ENCODE data around the gene CDH20.

Gene CDH20

DNA sequence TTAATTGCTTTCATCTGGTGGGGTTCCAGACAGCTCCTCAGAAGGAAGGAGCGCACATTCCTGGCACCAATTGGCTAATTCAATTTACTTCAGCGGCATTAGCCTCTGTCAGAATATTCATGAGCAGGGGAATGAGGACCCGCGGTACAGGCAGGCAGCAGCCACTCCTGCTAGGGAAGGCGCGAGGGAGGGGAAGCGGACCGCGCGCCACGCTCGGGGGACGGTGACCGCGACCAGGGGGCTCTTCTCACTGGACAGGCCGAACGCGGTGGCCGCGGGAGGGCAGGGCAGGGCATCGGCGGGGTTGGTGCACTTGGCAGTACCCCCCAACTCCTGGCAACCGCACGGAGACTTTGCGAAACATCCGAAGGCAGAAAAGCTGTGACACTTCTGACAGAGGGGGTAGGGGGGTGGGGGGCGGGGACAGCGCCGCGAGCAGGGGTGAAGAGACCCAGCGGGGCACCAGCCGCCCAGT lies at the start of gene CDH20:
Gene CDH20, plus strand, starts transcription at position 160 of the 475 bp plus-strand sequence.
- no peak for DNase-seq

DNA sequence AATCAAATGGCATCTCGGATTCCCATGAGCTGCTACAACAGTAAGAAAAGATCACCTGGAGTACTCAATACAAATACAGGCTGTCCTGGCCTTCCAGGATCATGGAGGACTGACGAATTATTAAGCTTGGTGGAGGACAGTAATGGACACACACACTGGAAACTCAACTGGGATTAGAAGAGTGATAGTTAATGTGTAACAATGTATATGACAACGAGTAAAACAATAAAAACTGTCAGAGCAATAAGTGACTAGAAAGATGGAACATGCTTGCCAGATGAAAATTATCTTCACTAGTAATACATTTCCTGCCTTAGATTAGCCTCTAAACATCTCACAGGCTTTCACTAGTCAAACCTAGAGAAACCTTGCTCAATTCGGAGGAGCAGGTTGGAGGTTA lies 49.2 kb upstream of the CDH20 start:
- DNase-seq, result no peak

DNA sequence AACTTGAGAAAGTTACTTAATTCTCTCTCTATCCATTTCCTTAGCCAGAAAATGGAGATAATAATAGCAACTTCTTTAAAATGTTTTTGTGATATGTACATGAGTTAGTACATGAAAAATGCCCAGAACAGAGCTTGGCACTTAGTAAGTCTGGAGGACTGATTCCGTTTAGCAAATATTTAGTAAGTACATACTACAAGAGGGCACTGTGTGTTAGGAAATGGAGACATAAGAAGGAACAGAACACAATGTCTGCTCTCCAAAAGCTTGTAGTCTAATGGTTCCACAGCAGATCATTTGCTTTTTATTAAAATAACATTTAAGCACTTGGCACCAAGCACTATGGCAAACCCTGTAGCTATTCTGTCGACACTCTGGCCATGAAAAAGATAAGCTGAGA lies 47.5 kb upstream of the CDH20 start:
- no peak for DNase-seq

DNA sequence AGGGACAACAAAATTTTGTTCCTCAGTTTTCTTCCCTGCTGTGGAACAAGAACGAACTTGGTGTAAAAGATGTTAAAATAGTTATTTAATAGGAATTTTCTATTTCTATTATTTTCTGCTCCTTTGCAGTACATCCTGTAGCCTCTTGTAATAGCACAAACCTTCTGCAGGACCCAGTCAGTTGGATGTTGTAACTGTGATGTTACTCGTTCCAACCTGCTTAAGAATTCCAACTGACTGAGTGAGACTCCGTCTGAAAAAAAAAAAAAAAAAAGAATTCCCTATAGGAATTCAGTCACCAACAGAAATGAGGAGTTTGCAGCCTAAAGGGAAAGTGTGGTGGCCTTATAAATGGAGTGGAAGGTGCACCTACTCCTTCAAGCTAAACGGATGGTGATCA lies 46.4 kb upstream of the CDH20 start:
- DNase-seq, result no peak

DNA sequence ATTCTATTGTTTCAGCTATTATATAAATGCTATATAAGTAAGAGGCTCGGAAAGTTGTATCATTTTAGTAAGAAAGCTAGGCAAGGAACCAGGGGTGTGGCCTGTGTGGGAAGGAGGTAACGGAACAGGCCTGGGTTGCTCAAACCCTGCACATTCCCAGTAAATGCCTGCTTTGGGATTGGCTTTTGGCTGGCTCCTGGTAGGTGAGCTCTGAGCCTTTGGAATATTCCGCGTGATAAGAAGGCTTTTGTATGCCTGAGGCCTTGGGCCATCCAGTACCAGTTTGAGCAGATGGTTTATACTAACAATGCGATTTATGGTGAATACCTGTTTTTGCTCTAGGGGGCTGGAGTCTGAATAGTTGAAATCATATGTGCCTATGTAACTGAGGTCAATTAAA lies 42.6 kb upstream of the CDH20 start:
- no peak for DNase-seq

DNA sequence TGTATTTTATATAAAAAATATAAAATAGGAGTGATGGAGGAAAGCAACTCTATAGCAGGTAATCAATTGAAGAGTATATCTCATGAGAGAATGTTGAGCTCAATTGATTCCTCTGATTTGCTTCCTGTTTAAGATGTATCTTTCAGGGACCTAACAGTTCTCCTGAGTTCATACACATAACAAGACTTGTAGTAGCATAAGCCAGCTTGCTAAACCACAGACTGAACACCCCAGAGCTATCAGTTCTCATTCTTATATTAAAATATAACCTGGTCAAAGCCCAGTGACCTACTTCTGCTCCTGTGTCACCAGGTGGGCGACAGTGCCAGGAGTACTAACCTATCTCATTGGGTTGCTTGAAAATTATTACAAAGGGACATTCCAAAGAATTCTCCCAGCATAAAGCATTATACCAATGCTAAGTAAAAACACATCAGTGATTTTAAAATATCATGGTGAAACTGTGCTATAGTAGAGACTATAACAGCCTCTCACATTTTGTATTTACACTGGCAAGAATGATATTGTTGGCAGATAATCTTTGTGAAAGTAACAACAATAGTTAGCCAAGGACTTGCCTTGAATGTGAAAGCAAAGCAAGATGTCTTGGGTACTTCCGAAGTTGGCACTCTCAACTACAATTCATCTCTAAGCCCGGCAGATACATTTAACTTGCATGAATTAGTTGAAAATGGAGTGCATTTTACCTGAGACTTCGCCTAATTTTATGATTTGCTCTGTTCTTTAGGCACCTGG lies 40.8 kb upstream of the CDH20 start:
- no peak for DNase-seq

DNA sequence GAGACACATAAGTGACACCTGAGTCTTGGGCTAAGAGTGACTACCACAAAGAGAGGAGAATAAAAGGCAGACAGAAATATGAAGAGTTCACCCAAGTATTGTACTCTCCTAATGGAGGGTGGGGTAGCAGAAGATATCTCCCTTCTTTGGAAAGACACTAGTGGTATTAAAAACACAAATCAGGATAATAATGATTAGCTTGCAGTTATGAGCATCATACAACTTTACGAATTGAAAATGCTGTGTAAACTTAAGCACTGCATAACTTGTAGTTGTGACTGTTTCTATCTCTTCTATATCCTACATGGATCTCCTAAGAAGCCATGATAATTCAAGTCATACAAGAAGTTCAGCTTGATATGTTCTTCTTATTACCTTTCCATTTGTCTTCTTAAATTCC lies 38.1 kb upstream of the CDH20 start:
- DNase-seq, result no peak

DNA sequence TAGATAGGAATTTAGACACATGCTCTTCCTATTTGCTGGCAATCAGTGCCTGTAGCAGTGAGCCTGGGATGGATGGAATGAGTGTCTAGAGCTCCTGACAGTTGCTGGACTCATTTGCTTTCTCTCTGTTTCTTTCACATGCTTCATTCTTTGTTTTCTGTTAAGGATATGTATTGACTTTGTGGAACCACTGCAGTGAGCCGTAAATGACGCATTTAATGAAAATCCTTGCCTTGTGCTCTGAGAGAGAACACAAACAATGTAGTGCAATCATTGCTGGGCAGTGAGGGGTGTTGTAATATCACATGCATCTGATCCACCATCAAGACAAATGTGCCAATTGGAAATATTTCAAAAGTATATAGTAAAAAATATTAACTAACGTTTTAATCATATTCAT lies 25.2 kb upstream of the CDH20 start:
- no peak for DNase-seq

DNA sequence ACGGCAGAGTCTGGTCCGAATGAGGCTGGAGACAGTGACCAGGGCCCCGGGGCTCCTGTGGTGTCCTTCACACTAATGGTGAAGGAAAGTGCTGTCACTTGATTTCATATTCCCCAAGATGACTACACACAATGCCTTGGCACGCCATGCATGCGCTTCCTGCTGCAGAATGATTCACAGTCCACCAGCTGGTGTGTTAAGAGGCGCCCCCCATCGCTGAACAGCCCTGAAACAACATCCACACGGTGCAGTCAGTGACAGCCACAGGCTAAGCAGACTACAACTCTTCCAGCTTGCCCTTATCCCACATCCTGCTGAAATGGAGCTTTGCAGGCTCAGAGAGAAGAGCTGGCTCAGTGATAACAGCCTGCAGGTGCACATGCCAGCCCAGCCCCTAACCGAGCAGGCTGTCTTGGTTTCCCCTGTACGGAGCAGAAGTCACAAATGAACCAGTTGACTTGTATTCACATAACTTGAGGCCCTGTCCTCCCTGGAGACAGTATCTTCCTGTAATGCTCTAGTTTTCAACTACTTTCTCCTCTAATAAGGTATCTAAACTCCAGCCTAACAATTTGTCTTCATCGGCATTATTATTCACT lies 24.3 kb upstream of the CDH20 start:
- no peak for DNase-seq

DNA sequence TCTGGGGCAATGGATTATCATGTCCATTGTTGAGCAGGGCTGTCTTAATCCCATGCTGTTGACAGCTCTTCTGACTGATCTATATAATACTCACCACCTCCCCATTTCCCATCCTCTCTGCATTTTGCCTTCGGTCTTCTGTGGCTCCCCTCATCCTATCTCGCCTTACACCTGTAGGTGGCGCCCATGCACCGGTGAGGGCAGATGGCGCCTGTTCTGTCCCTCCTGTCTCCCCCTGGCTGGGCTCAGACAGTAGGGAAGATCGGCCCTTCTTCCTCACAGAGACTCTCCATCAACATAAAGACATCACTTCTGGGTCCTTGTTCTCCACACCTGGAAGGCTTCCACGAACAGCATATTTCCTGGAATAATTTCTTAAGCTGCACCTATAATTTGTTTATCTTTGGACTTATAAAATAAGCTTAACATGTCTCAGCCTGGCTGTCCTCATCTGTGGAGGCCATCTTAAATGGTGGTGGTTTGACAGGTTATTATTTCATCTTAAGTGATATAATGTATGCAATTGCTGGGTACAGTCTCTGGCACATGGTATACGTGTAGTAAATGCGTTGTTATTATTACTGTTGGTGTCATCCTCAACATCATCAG lies 10.9 kb upstream of the CDH20 start:
- peak; percentile 1 for DNase-seq

DNA sequence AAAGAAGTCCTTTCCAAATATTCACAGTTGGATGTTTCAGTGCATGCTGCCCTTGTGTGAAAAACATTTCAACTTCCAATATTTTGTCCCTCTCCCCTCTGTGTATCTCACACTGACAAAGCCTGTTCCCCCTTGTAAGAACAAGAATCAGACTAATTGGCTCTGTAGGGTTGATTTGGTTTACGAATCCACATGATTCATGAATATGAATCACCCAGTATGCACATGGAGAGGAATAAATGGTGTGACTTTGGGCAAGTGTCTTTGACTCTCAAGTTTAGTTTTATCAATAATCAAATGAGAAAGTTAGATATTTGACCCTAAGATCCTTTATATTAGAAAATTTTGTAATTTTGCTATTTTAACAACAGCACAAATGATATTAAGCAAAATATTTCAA lies 9.3 kb upstream of the CDH20 start:
- no peak for DNase-seq

DNA sequence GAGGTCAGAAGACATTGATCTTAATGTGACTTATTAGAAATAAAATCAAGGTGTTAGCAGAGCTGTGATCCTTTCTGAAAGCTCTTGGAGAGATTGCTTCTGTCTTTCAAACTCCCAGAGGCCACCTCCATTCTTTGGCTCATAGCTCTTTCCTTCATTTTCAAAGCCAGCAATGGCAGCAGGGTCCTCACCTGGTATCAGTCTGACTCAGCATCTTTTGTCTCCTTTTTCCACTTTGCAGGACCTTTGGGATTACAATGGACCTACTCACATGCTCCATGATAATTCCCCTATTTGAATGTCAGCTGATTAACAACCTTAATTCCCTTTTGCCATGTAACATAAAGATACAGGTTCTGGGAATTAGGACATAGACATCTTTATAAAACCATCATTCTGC lies 6.8 kb upstream of the CDH20 start:
- no peak for DNase-seq

DNA sequence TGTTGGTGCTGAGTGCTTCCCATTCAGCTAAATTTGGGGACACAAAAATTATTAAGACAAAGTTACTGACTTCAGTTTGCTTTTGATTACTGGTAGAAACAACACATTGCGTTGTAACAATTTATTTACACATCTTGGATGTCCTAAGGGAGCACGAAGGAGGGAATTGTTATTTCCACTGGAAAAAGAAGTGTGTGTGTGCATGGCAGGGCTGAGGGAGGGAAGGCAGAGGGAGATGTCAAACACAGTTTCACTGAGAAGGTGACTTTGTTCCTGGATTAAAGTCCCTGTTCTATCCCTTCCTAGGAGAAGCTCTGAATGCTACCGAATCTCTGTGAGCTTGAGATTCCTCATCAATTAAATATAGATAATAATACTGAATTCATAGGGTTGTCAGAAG lies 3.8 kb upstream of the CDH20 start:
- DNase-seq, result no peak

DNA sequence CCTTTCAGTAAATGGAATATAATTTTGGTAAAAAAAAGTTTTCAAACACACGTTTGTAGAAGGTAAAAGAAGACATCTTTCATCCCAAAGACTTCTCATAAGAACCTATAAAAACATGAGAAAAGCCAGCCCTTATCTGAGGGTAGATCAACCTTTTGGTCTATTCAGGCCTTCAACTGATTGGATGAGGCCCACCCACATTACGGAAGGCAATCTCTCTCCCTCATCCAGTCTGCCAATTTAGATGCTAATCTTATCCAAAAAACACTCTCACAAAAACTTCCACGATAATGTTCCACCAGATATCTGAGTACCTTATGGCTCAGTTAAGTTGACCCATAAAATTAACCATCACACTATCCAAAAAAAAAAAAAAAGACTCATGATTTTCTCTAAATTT lies 2.2 kb upstream of the CDH20 start:
- no peak for DNase-seq

DNA sequence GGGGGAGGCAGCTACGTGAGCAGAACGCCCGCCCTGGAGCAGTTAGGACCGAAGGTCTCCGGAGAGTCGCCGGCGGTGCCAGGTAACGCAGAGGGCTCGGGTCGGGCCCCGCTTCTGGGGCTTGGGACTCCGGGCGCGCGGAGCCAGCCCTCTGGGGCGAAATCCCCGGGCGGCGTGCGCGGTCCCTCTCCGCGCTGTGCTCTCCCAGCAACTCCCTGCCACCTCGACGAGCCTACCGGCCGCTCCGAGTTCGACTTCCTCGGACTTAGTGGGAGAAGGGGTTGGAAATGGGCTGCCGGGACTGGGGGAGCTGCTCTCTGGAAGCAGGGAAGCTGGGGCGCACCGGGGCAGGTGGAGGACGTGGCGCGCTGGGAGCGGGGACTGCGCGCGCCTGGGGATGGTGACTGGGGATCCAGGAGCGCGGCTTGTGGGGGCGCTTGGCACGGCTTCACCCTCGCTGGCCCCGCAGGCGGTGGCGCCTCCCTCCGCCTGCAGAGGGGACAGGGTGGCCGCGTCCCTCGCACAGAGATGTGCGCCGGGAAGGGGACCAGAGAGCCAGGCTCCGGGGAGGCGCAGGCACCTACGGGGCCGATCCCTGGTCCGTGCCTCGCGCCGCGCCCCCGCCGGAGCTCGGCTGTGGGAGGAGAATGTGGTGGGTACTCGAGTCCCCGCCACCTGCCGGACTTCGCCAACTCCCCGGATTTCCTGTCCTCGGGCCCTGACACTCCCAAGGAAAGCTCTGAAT lies 688 bp downstream of the CDH20 start:
- no peak for DNase-seq

DNA sequence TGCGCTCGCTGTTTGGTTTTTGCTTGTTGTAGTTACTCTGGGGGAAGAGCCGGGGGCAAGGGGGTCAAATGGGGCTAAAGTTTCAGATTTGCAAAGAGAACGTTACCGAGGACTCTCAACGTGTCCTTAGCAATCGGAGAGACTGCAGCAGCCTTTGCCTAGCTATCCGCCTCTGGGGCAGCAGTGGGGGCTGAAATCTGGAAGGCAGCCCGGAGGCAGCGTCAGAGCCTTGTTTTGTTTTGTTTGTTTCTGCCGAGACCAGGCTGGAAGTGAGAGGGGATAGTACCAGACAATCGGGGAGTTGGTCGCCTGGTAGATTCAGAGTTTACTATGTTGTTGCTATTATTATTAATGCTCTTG lies 1.2 kb downstream of the CDH20 start:
- DNase-seq, result no peak

DNA sequence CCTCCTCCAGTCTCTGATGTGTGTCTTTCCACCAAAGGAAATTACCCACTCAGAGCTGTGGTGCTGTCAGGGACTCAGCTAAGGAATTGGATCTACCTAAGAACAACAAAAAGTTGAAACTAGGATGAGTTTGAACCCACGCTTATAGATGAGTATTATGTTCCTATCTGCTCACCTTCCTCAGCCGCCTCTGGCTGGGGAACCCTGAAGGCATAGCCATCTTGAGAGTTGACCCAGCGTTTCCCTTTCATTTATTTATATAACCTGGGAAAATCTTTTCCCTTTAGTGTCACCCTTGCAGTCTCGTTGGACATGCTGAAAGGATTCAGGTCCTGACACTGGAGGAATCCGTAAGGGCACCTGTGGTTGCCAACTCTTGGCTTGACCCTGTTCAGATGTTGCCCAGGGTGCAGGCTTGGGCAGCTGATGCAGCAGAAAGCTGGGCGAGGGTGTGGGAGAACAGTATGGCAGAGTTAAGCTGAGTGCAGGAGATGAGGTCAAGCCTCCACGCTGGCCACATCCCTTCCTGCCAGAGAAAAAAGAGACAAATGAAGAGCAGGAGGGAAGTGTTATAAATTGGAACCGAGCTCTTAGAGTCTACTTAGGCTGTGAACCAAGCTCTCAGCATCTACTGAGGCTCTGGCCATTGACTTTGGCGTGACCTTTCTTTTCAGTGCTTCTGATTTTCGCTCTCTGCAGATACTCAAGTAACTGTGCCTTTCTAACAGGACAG lies 1.9 kb downstream of the CDH20 start:
- DNase-seq, result no peak

DNA sequence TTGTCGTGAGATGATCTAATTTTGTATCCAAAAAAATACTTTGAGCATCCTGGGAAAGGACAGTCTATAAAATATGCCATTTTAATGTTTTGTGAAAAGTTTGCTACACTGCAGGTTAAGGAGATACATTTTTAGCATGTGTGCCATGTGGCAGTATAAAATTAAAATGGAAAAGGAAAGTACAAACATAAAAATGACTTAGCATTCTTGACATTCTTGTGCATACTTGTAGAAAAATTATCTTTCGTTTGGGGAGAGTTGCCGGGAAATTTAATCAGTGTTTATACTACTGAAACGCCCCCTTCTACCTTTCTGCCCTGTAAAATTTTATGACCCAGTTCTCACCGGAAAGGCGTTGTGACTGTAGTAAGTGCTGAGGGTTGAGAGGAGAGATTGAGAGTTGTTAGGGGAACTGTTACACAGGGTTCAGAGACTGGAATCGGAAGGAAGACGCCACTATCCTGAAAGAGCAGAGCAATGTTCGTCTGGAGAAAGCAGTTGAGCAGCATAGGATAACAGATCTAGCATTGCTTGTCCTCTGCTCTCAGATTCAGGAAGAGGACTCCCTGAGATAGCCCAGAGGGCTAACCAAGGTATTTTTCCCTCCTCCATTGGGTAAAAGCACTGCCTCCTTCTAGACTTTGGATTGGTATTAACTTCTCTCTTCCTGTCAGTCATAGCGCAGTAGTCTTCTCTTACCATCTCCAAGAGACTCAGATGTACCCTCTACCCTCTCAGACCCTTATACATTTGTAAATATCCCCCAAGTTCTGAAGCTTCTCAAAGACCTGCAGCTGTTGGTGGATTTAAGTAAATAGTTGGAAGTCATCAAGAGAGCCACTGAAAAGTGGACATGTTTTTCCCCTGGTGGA lies 2.7 kb downstream of the CDH20 start:
- DNase-seq, result no peak

DNA sequence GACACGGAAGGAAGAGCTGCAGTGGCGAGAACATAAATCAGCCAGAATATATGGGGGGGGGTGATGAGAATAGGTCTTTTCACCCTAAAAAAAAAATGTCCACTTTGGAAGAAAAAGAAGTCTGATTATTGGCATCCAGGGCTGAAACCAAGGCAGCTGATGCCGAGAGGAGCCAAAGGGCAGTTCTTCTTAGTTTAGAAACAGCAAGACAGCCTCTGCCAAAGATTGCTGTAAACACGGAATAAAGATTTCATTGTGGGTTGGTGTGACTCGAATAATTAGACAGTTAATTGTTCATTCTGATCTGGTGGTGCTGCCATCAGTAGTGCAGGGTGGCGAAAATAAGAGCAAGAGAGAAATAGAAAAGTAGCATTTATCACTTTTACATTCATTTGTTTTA lies 3.5 kb downstream of the CDH20 start:
- DNase-seq, result no peak

DNA sequence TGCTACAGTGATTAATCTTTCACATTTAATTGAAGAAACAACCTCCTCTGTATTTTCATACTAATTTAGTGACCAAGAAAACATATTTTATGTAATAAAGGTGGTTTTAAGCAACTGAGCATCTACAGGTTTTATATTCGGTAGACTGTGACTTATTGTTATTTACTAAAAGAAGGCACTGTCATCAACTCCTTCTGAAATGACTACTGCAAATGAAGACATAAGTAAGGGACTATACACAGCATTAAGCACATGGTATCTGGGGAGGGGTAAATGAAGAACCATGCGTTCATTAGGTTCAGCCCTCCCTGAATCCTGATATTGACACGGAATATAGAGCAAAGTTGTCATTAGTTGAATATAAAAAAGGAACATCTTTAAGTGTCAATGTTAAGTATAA lies 4.3 kb downstream of the CDH20 start:
- no peak for DNase-seq

DNA sequence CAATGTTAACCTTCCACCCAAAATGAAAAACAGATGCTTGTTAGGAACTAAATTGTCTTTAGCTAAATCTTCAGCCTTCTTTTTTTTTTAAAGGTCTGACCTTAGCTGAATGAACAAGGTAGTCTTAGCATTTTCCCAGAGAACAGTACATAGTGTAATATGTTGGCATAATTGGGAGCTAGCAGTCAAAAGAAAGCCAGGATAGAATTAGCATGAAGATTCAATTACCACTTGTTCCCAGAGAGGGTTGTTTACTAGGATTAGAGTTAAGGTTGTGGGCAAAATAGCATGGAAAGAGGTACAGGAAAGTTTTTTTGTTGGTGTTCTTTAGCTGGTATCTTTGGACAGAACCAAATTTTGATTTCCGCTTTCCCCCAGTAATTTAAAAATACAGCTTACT lies 6.9 kb downstream of the CDH20 start:
- no peak for DNase-seq

DNA sequence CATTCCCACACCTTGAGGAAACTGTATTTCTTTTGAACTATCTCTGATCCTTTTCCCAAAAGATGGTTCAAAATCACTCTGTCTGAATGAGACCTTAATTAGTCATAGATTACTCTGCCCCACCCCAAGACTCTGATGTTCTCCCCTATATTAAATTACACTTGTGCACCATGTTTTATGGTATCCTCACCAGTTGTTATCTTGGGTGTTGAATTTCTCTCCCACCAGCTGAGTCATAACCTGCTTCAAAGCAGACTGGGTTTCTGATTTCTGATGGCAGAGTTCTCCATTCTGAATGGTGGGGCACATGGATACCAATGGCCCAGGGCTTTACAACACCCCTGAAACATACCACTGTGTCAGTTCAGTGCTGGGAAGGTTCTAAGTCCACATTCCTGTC lies 15.0 kb downstream of the CDH20 start:
- no peak for DNase-seq

Data from CD4-positive, alpha-beta T cell treated with Interleukin-12 subunit alpha and Interleukin-12 subunit beta, for 1 hour (primary cell).